ENCODE results near the gene CDX2. TPM values are rescaled to one million over a fixed set of nuclear protein-coding genes. Genes with fewer than 3 reads are reported as not detected.

CDX2 gene
- total and polyA plus RNA-seq, 4 donors: not detected

- 67% methylated on average over 2 of the region's 2 CpGs for WGBS
- H3K4me3 ChIP-seq (ENCODE audit: low read depth in 1 of 3, low read length in 3 of 3): no peak overlapping the region
- TF ChIP-seq ZBTB33 (IDR thresholded peaks at IDR 0.05) (no peak), FOXA2 (IDR thresholded peaks at IDR 0.05) (no peak), EGR1 (IDR thresholded peaks at IDR 0.05; ENCODE audit: low read depth in 2 of 2) (no peak), GABPA (IDR thresholded peaks at IDR 0.05 in 1 of 2, conservative IDR thresholded peaks at IDR 0.05 in 1 of 2) (no peak), NR2F2 (IDR thresholded peaks at IDR 0.05) (no peak), TAF1 (conservative IDR thresholded peaks at IDR 0.05) (no peak), MAX (IDR thresholded peaks at IDR 0.05) (no peak), RXRA (IDR thresholded peaks at IDR 0.05) (no peak), FOXA1 (IDR thresholded peaks at IDR 0.05) (no peak)
- H3K9ac ChIP-seq (ENCODE audit: low read depth in 1 of 2, low read length in 2 of 2): no peak overlapping the region
- H3K4me1 ChIP-seq (ENCODE audit: control insufficient read depth in 4 of 4, insufficient read depth in 4 of 4, low read length in 3 of 4): peaks cover 6 to 33% (median 25%) of the 10 kb centered on the region in 4 donors
- no peaks in the 10 kb centered on the region for H3K36me3 ChIP-seq (ENCODE audit: control insufficient read depth in 4 of 4, insufficient read depth in 3 of 4, low read depth in 1 of 4, low read length in 3 of 4)
- no peak for DNase-seq (ENCODE audit: low spot score)
- no peaks in the 10 kb centered on the region for H3K9me3 ChIP-seq (ENCODE audit: control insufficient read depth in 4 of 4, low read length in 3 of 4)
- no peak overlapping the region for H3K27ac ChIP-seq (ENCODE audit: low read depth in 1 of 2, low read length in 2 of 2)
- H3K27me3 ChIP-seq (ENCODE audit: control insufficient read depth in 4 of 4, insufficient read depth in 4 of 4, low read length in 3 of 4): peaks cover 6 to 31% (median 18%) of the 10 kb centered on the region in 4 donors
Measured at GRCh38 chr13:27982361-27982760, 13.2 kb upstream of the CDX2 start.

- no peak overlapping the region for H3K4me3 ChIP-seq (ENCODE audit: low read depth in 1 of 3, low read length in 3 of 3)
- no peak for TF ChIP-seq SP1 (IDR thresholded peaks at IDR 0.05)
- TF ChIP-seq JUND (IDR thresholded peaks at IDR 0.05): no peak
- no peak for TF ChIP-seq REST (IDR thresholded peaks at IDR 0.05)
- no peak for TF ChIP-seq ATF3 (IDR thresholded peaks at IDR 0.05)
- no peak for TF ChIP-seq HNF4G (IDR thresholded peaks at IDR 0.05)
- no peak for TF ChIP-seq MAX (IDR thresholded peaks at IDR 0.05)
- no peak for TF ChIP-seq EGR1 (IDR thresholded peaks at IDR 0.05; ENCODE audit: low read depth in 2 of 2)
- TF ChIP-seq HNF4A (conservative IDR thresholded peaks at IDR 0.05): no peak
- TF ChIP-seq GABPA (IDR thresholded peaks at IDR 0.05 in 1 of 2, conservative IDR thresholded peaks at IDR 0.05 in 1 of 2): no peak
- no peak for TF ChIP-seq FOXA1 (IDR thresholded peaks at IDR 0.05)
- no peak for TF ChIP-seq TAF1 (conservative IDR thresholded peaks at IDR 0.05)
- no peak for TF ChIP-seq ZBTB33 (IDR thresholded peaks at IDR 0.05)
- no peak for TF ChIP-seq CTCF (IDR thresholded peaks at IDR 0.05; ENCODE audit: low read depth, low read length, missing input control)
- no peak for DNase-seq (ENCODE audit: low spot score)
- WGBS: 26% methylated on average over 11 of the region's 11 CpGs
- no peaks in the 10 kb centered on the region for H3K9me3 ChIP-seq (ENCODE audit: control insufficient read depth in 4 of 4, low read length in 3 of 4)
- H3K27me3 ChIP-seq (ENCODE audit: control insufficient read depth in 4 of 4, insufficient read depth in 4 of 4, low read length in 3 of 4): peaks cover 12 to 34% (median 24%) of the 10 kb centered on the region in 4 donors
- no peaks in the 10 kb centered on the region for H3K36me3 ChIP-seq (ENCODE audit: control insufficient read depth in 4 of 4, insufficient read depth in 3 of 4, low read depth in 1 of 4, low read length in 3 of 4)
- H3K9ac ChIP-seq (ENCODE audit: low read depth in 1 of 2, low read length in 2 of 2): no peak overlapping the region
- no peak overlapping the region for H3K27ac ChIP-seq (ENCODE audit: low read depth in 1 of 2, low read length in 2 of 2)
- peaks cover 6 to 33% (median 25%) of the 10 kb centered on the region in 4 donors for H3K4me1 ChIP-seq (ENCODE audit: control insufficient read depth in 4 of 4, insufficient read depth in 4 of 4, low read length in 3 of 4)
Measured at GRCh38 chr13:27981006-27981708, 12.0 kb upstream of the CDX2 start.
